DOHH2 (cell line): ENCODE measurements around the gene CEACAM4.

Source experiments
- H3F3A ChIP-seq: fragments of 200-600 bp; sonication (generic), shearing (Covaris generic); 2 replicates; pipeline ENCODE4 v1.6.0; 2016; ENCODE audit warnings: antibody characterized with exemption, mild to moderate bottlenecking; ENCODE audit not compliant: control insufficient read depth, insufficient read depth
- H3K27ac ChIP-seq: fragments of 200-600 bp; sonication (generic); 2 replicates; pipeline ENCODE4 v1.5.1; 2014; ENCODE audit warnings: low read depth, mild to moderate bottlenecking, low read length, moderate library complexity
- H3K27me3 ChIP-seq: fragments of 200-600 bp; sonication (generic); 2 replicates; pipeline ENCODE4 v1.6.1; 2014; ENCODE audit warnings: mild to moderate bottlenecking, low read length, mixed read lengths; ENCODE audit not compliant: control insufficient read depth
- H3K36me3 ChIP-seq: fragments of 200-600 bp; sonication (generic); 2 replicates; pipeline ENCODE4 v1.6.1; 2014; ENCODE audit warnings: mild to moderate bottlenecking, low read length, moderate library complexity, mixed read lengths; ENCODE audit not compliant: control insufficient read depth
- H3K4me1 ChIP-seq: fragments of 200-600 bp; sonication (generic); 2 replicates; pipeline ENCODE4 v1.6.1; 2014; ENCODE audit warnings: mild to moderate bottlenecking, low read length, mixed read lengths; ENCODE audit not compliant: control insufficient read depth
- H3K4me2 ChIP-seq: fragments of 200-600 bp; sonication (generic); 2 replicates; pipeline ENCODE4 v1.6.0; 2014; ENCODE audit warnings: mild to moderate bottlenecking, low read length, moderate library complexity
- H3K4me3 ChIP-seq: fragments of 200-600 bp; sonication (generic); 2 replicates; pipeline ENCODE4 v1.5.1; 2014; ENCODE audit warnings: mild to moderate bottlenecking, low read length, mixed read lengths
- H3K79me2 ChIP-seq: fragments of 200-600 bp; sonication (generic); 2 replicates; pipeline ENCODE4 v1.6.1; 2014; ENCODE audit warnings: mild to moderate bottlenecking, low read length, mixed read lengths; ENCODE audit not compliant: control insufficient read depth
- H3K9me2 ChIP-seq: fragments of 200-600 bp; sonication (generic); replicated peaks from 2 replicates; pipeline ENCODE4 v1.6.1; 2014; ENCODE audit warnings: mild to moderate bottlenecking, low read length, mixed read lengths; ENCODE audit not compliant: control insufficient read depth
- H3K9me3 ChIP-seq: fragments of 200-600 bp; sonication (generic); 2 replicates; pipeline ENCODE4 v1.6.1; 2014; ENCODE audit warnings: antibody characterized with exemption, low read length, mixed read lengths; ENCODE audit not compliant: control insufficient read depth, insufficient read depth
- H4K20me1 ChIP-seq: fragments of 200-600 bp; sonication (generic); 2 replicates; pipeline ENCODE4 v1.6.0; 2014; ENCODE audit warnings: low read depth, mild to moderate bottlenecking, antibody characterized with exemption, low read length, moderate library complexity; ENCODE audit not compliant: control insufficient read depth, insufficient read depth
- EZH2phosphoT487 ChIP-seq: fragments of 200-600 bp; sonication (generic); IDR thresholded peaks from 2 replicates; pipeline ENCODE4 v1.6.1; 2017; ENCODE audit warnings: borderline replicate concordance, mild to moderate bottlenecking, antibody characterized with exemption, low read length, moderate library complexity, mixed read lengths
- TF ChIP-seq, protein P1 (sequence below): fragments of 200-600 bp; sonication (generic); IDR thresholded peaks from one replicate; pipeline ENCODE4 v1.5.1; 2014; ENCODE audit warnings: antibody characterized with exemption, mild to moderate bottlenecking, low read depth, low read length; ENCODE audit not compliant: poor library complexity, severe bottlenecking

Gene CEACAM4

DNA sequence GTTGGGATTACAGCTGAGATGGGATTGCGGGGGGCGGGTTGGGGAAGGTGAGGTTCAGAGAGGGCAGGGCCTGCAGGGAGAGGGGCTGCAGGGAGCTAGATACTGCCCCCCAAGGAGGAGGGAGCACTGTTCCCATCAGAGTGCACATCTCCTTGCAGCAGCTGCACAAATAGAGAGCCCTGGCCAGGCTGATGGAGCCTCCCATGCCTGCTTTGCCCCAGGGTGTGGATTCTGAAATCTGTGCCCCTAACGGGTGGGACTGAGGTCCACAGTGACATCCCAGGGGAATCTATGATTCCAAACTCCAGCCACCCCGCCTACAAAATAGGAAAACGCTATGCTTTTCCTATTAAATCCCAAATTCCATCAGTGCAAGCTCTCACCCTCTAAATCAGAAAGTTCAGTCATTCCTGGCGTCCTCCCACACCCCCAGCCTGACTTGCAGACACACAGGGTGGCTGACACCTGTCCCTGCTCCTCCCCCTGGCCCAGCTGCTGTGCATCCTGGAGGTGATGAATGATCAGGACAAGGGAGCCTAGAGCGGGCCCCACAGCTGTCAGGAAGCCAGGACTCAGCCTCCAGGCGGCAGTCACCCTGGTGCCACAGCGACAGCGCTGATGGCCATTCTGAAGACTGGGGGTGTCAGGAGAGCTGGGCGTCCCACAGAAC lies 57.3 kb downstream of the CEACAM4 start:
- TF ChIP-seq, protein P1, sequence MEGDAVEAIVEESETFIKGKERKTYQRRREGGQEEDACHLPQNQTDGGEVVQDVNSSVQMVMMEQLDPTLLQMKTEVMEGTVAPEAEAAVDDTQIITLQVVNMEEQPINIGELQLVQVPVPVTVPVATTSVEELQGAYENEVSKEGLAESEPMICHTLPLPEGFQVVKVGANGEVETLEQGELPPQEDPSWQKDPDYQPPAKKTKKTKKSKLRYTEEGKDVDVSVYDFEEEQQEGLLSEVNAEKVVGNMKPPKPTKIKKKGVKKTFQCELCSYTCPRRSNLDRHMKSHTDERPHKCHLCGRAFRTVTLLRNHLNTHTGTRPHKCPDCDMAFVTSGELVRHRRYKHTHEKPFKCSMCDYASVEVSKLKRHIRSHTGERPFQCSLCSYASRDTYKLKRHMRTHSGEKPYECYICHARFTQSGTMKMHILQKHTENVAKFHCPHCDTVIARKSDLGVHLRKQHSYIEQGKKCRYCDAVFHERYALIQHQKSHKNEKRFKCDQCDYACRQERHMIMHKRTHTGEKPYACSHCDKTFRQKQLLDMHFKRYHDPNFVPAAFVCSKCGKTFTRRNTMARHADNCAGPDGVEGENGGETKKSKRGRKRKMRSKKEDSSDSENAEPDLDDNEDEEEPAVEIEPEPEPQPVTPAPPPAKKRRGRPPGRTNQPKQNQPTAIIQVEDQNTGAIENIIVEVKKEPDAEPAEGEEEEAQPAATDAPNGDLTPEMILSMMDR, result no peak
- no peak for TF ChIP-seq EZH2phosphoT487
- no peak overlapping the region for H3K4me3 ChIP-seq
- H3K4me2 ChIP-seq, result no peak overlapping the region
- no peaks in the 10 kb centered on the region for H3K9me2 ChIP-seq
- peaks cover 34% of the 10 kb centered on the region for H3K27me3 ChIP-seq
- H3K4me1 ChIP-seq, result peaks cover 3% of the 10 kb centered on the region; the same call in 1 of the 2 replicates
- no peaks in the 10 kb centered on the region for H3F3A ChIP-seq
- no peaks in the 10 kb centered on the region for H3K79me2 ChIP-seq
- H3K9me3 ChIP-seq, result no peaks in the 10 kb centered on the region
- H4K20me1 ChIP-seq, result no peaks in the 10 kb centered on the region
- no peaks in the 10 kb centered on the region for H3K36me3 ChIP-seq
- H3K27ac ChIP-seq, result no peak overlapping the region
